Sigmoid colon (tissue), 4 donors: ENCODE measurements around the gene FASN.

Experiments
- CTCF ChIP-seq, 4 experiments: fragments of 450-650 bp in 3 of 4; fragments of 200-600 bp in 1 of 4; IDR thresholded peaks; one replicate each; pipeline ENCODE4 v1.5.1; 2016 to 2019; ENCODE audit warnings: antibody characterized with exemption in 4 of 4, mild to moderate bottlenecking in 3 of 4, moderate library complexity in 2 of 4
- POLR2A ChIP-seq, 2 donors: fragments of 450-650 bp; IDR thresholded peaks; one replicate each; pipeline ENCODE4 v1.6.1; 2016; ENCODE audit warnings: antibody characterized with exemption in 2 of 2, mild to moderate bottlenecking in 2 of 2, moderate library complexity in 2 of 2
- POLR2AphosphoS5 ChIP-seq, 4 donors: sonication (generic); formaldehyde crosslinking; IDR thresholded peaks; one replicate each; pipeline ENCODE4 v1.6.1; 2017; ENCODE audit warnings: antibody characterized with exemption in 4 of 4

- TF ChIP-seq POLR2AphosphoS5 (IDR thresholded peaks at IDR 0.05) = no peak
- no peak for TF ChIP-seq CTCF (IDR thresholded peaks at IDR 0.05)
- TF ChIP-seq POLR2A (IDR thresholded peaks at IDR 0.05) = no peak
Observed at GRCh38 chr17:82073446-82073845, 24.6 kb downstream of the FASN start.
